ENCODE results near the gene PAN3.

The PAN3 gene

GRCh38 chr13:28320209-28320608 is 181.9 kb downstream of the PAN3 start:
- Histone ChIP-seq H2BK12ac (ENCODE audit: low read length) (no peak overlapping the region), H3K4me3 (ENCODE audit: low read depth, low read length) (no peak overlapping the region), H4K12ac (ENCODE audit: low read depth, low read length) (no peak overlapping the region), H3K9ac (ENCODE audit: low read length) (no peak overlapping the region), H3K27ac (ENCODE audit: low read depth, low read length) (no peak overlapping the region), H3K27me3 (ENCODE audit: insufficient read depth, low read length) (no peaks in the 10 kb centered on the region), H3K4me2 (ENCODE audit: low read length) (no peak overlapping the region), H3K4ac (ENCODE audit: low read depth, low read length) (no peak overlapping the region), H3K18ac (ENCODE audit: low read length) (no peak overlapping the region), H3K23ac (ENCODE audit: low read length) (no peak overlapping the region), H3K36me3 (ENCODE audit: control insufficient read depth in 1 of 2, insufficient read depth in 2 of 2, low read length in 2 of 2) (no peaks in the 10 kb centered on the region), H4K8ac (ENCODE audit: low read depth, low read length) (no peak overlapping the region), H2AFZ (ENCODE audit: insufficient read depth, low read length, poor library complexity) (no peak overlapping the region), H4K91ac (ENCODE audit: low read depth, low read length) (no peak overlapping the region), H3K9me3 (ENCODE audit: insufficient read depth, low read depth, low read length) (no peaks in the 10 kb centered on the region), H3K14ac (ENCODE audit: low read length) (no peak overlapping the region), H3K4me1 (ENCODE audit: control insufficient read depth in 1 of 2, insufficient read depth in 2 of 2, low read length in 2 of 2) (peaks cover 11 to 16% of the 10 kb centered on the region in 2 experiments), H2BK5ac (ENCODE audit: low read depth, low read length, poor library complexity) (no peak overlapping the region), H3K79me1 (ENCODE audit: low read length) (no peaks in the 10 kb centered on the region), H2BK120ac (ENCODE audit: insufficient read depth, low read length, poor library complexity) (no peak overlapping the region), H3K79me2 (ENCODE audit: control insufficient read depth, insufficient read depth, low read length, poor library complexity) (no peaks in the 10 kb centered on the region), H2AK5ac (ENCODE audit: low read length) (no peak overlapping the region)
- no CpG with 5 or more reads among the region's 6 CpGs for WGBS (ENCODE audit: extremely low coverage, insufficient coverage, insufficient read length)
- no peak for DNase-seq

- no CpG with 5 or more reads among the region's 11 CpGs for WGBS (ENCODE audit: extremely low coverage, insufficient coverage, insufficient read length)
- H2AFZ ChIP-seq (ENCODE audit: insufficient read depth, low read length, poor library complexity) = no peak overlapping the region
- H4K12ac ChIP-seq (ENCODE audit: low read depth, low read length) = no peak overlapping the region
- H3K4me1 ChIP-seq (ENCODE audit: control insufficient read depth in 1 of 2, insufficient read depth in 2 of 2, low read length in 2 of 2) = peaks cover 9 to 14% of the 10 kb centered on the region in 2 experiments
- no peak overlapping the region for H4K8ac ChIP-seq (ENCODE audit: low read depth, low read length)
- H3K9ac ChIP-seq (ENCODE audit: low read length) = no peak overlapping the region
- no peak overlapping the region for H2AK5ac ChIP-seq (ENCODE audit: low read length)
- H3K4me2 ChIP-seq (ENCODE audit: low read length) = no peak overlapping the region
- H2BK120ac ChIP-seq (ENCODE audit: insufficient read depth, low read length, poor library complexity) = no peak overlapping the region
- no peaks in the 10 kb centered on the region for H3K9me3 ChIP-seq (ENCODE audit: insufficient read depth, low read depth, low read length)
- H3K79me2 ChIP-seq (ENCODE audit: control insufficient read depth, insufficient read depth, low read length, poor library complexity) = no peaks in the 10 kb centered on the region
- no peak overlapping the region for H3K23ac ChIP-seq (ENCODE audit: low read length)
- no peaks in the 10 kb centered on the region for H3K79me1 ChIP-seq (ENCODE audit: low read length)
- H2BK12ac ChIP-seq (ENCODE audit: low read length) = no peak overlapping the region
- no peak overlapping the region for H3K4me3 ChIP-seq (ENCODE audit: low read depth, low read length)
- no peak overlapping the region for H3K14ac ChIP-seq (ENCODE audit: low read length)
- H3K18ac ChIP-seq (ENCODE audit: low read length) = no peak overlapping the region
- H2BK5ac ChIP-seq (ENCODE audit: low read depth, low read length, poor library complexity) = no peak overlapping the region
- H3K4ac ChIP-seq (ENCODE audit: low read depth, low read length) = no peak overlapping the region
- H3K36me3 ChIP-seq (ENCODE audit: control insufficient read depth in 1 of 2, insufficient read depth in 2 of 2, low read length in 2 of 2) = no peaks in the 10 kb centered on the region
- H3K27ac ChIP-seq (ENCODE audit: low read depth, low read length) = no peak overlapping the region
- H4K91ac ChIP-seq (ENCODE audit: low read depth, low read length) = no peak overlapping the region
- no peak for DNase-seq
- H3K27me3 ChIP-seq (ENCODE audit: insufficient read depth, low read length) = no peaks in the 10 kb centered on the region
Measured at GRCh38 chr13:28320884-28321574, 182.7 kb downstream of the PAN3 start.

- Histone ChIP-seq H3K27ac (ENCODE audit: low read depth, low read length) (no peak overlapping the region), H2BK5ac (ENCODE audit: low read depth, low read length, poor library complexity) (no peak overlapping the region), H3K36me3 (ENCODE audit: control insufficient read depth in 1 of 2, insufficient read depth in 2 of 2, low read length in 2 of 2) (no peaks in the 10 kb centered on the region), H2AFZ (ENCODE audit: insufficient read depth, low read length, poor library complexity) (no peak overlapping the region), H3K4me1 (ENCODE audit: control insufficient read depth in 1 of 2, insufficient read depth in 2 of 2, low read length in 2 of 2) (peaks cover 5 to 8% of the 10 kb centered on the region in 2 experiments), H2BK12ac (ENCODE audit: low read length) (no peak overlapping the region), H3K14ac (ENCODE audit: low read length) (no peak overlapping the region), H3K9me3 (ENCODE audit: insufficient read depth, low read depth, low read length) (no peaks in the 10 kb centered on the region), H3K4me2 (ENCODE audit: low read length) (no peak overlapping the region), H3K79me1 (ENCODE audit: low read length) (no peaks in the 10 kb centered on the region), H4K91ac (ENCODE audit: low read depth, low read length) (no peak overlapping the region), H4K8ac (ENCODE audit: low read depth, low read length) (no peak overlapping the region), H3K27me3 (ENCODE audit: insufficient read depth, low read length) (no peaks in the 10 kb centered on the region), H4K12ac (ENCODE audit: low read depth, low read length) (no peak overlapping the region), H3K4ac (ENCODE audit: low read depth, low read length) (no peak overlapping the region), H3K23ac (ENCODE audit: low read length) (no peak overlapping the region), H3K18ac (ENCODE audit: low read length) (no peak overlapping the region), H2AK5ac (ENCODE audit: low read length) (no peak overlapping the region), H2BK120ac (ENCODE audit: insufficient read depth, low read length, poor library complexity) (no peak overlapping the region), H3K4me3 (ENCODE audit: low read depth, low read length) (no peak overlapping the region), H3K9ac (ENCODE audit: low read length) (no peak overlapping the region), H3K79me2 (ENCODE audit: control insufficient read depth, insufficient read depth, low read length, poor library complexity) (no peaks in the 10 kb centered on the region)
- no CpG with 5 or more reads among the region's 2 CpGs for WGBS (ENCODE audit: extremely low coverage, insufficient coverage, insufficient read length)
- no peak for DNase-seq
Measured at GRCh38 chr13:28321756-28322155, 183.4 kb downstream of the PAN3 start.

GRCh38 chr13:28322256-28322905 is 184.0 kb downstream of the PAN3 start:
- Histone ChIP-seq H4K8ac (ENCODE audit: low read depth, low read length) (no peak overlapping the region), H3K18ac (ENCODE audit: low read length) (no peak overlapping the region), H3K4me2 (ENCODE audit: low read length) (no peak overlapping the region), H3K79me2 (ENCODE audit: control insufficient read depth, insufficient read depth, low read length, poor library complexity) (no peaks in the 10 kb centered on the region), H3K9ac (ENCODE audit: low read length) (no peak overlapping the region), H3K27ac (ENCODE audit: low read depth, low read length) (no peak overlapping the region), H3K4me3 (ENCODE audit: low read depth, low read length) (no peak overlapping the region), H2AK5ac (ENCODE audit: low read length) (no peak overlapping the region), H3K14ac (ENCODE audit: low read length) (no peak overlapping the region), H2BK12ac (ENCODE audit: low read length) (no peak overlapping the region), H3K23ac (ENCODE audit: low read length) (no peak overlapping the region), H4K91ac (ENCODE audit: low read depth, low read length) (no peak overlapping the region), H4K12ac (ENCODE audit: low read depth, low read length) (no peak overlapping the region), H2BK5ac (ENCODE audit: low read depth, low read length, poor library complexity) (no peak overlapping the region), H3K9me3 (ENCODE audit: insufficient read depth, low read depth, low read length) (no peaks in the 10 kb centered on the region), H3K4me1 (ENCODE audit: control insufficient read depth in 1 of 2, insufficient read depth in 2 of 2, low read length in 2 of 2) (peaks cover 4% of the 10 kb centered on the region in 2 experiments), H3K79me1 (ENCODE audit: low read length) (peaks cover under 1% of the 10 kb centered on the region), H2BK120ac (ENCODE audit: insufficient read depth, low read length, poor library complexity) (no peak overlapping the region), H3K36me3 (ENCODE audit: control insufficient read depth in 1 of 2, insufficient read depth in 2 of 2, low read length in 2 of 2) (no peaks in the 10 kb centered on the region), H3K4ac (ENCODE audit: low read depth, low read length) (no peak overlapping the region), H3K27me3 (ENCODE audit: insufficient read depth, low read length) (no peaks in the 10 kb centered on the region), H2AFZ (ENCODE audit: insufficient read depth, low read length, poor library complexity) (no peak overlapping the region)
- WGBS (ENCODE audit: extremely low coverage, insufficient coverage, insufficient read length) = no CpG with 5 or more reads among the region's 11 CpGs
- peak; percentile 11 to 77 for DNase-seq

All from trophoblast cell (in vitro differentiated cells and primary cell).